Measurements from ENCODE around the gene BAZ2B.

BAZ2B gene

DNA sequence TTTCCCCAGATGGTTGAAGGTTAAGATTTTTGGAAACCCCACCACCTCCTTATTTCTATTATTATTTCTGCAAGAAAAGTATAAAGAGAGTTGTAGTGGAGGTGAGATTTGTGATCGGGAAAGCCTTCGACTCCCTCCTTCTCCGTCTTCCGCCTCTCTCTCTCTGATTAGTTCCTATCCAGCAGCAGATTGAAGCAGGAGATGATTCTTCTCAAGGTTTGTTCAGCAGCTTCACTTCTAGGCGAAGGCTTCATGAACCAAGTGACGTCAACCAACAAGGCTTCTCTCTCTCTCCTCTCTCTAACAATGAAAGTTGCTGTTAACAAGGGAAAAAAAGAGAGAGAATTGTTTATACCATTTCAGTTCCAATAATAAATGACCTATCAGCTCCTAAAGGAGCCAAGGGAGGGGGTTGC is at the start of gene BAZ2B:
Gene BAZ2B (minus strand): TSS at position 263 of the 416 bp plus-strand sequence. CDS start 137,829 bp downstream, outside the sequence.
- Histone ChIP-seq H3K9me3 (no peaks in the 10 kb centered on the region), H3K27me3 (ENCODE audit: low read depth) (no peaks in the 10 kb centered on the region), H3K36me3 (replicated peaks) (no peaks in the 10 kb centered on the region), H3K4me1 (peaks cover 31% of the 10 kb centered on the region), H3K4me3 (peak within 1 kb of the TSS; percentile 64)
- peak; percentile 63 to 94 for DNase-seq (ENCODE audit: low spot score in 2 of 2)
- in situ Hi-C loops (cut with MboI; ENCODE audit: low sequenced_read_pairs): no loop called here

- in situ Hi-C loops (cut with MboI; ENCODE audit: low sequenced_read_pairs): no loop called here
- Histone ChIP-seq H3K36me3 (replicated peaks) (no peaks in the 10 kb centered on the region), H3K27me3 (ENCODE audit: low read depth) (0 out of 2 replicates have a peak, but pooled peaks cover 2% of the 10 kb centered on the region), H3K9me3 (no peaks in the 10 kb centered on the region), H3K4me1 (peaks cover 9% of the 10 kb centered on the region), H3K4me3 (no peak overlapping the region)
- no peak for DNase-seq (ENCODE audit: low spot score in 2 of 2)
These were observed 44.9 kb upstream of the BAZ2B start for GRCh38 chr2:159661286-159661685.

DNA sequence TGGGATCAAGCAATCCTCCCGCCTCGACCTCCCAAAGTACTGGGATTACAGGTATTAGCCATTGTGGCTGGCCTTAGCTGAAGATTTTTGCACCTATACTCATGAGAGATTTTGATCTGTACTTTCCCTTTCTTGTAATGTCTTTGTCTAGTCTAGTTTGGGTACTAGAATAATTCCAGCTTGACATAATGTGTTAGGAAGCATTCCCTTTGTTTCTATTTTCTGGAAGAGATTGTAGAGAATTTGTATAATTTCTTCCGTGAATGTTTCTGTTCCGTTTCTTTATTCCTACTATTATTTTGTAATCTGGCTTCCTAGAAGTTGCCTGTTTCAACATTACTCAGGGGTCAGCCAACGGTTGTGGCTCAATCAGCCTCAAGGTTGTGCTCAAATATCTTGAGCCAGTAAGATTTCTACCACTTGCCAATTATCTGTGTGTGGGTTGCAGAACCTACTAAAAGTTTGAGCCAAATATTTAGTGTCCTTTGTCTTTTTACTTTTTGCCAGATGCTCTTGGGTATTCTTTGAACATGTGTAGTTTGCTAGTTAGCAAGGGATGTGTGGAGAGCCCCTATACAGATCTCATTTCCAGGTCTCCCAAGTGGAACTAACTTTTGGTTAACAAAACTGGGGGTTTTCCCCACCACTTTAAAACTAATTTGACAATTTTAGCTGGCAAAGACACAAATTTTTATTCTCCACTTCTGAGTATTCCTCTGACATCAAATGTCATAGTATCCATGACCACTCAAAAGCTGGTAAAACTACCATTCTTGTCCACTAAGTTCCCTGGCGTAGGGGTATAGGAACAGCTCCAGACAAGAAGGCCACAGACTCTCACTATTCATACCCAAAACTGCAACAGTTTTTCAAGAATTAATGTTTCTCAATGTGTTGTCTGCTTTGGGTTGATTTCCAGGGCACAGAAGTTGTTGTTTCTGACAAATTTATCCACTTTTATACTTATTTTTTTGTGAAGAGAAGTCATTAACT is 42.8 kb upstream of the BAZ2B start:
- Histone ChIP-seq H3K36me3 (replicated peaks) (no peaks in the 10 kb centered on the region), H3K27me3 (ENCODE audit: low read depth) (0 out of 2 replicates have a peak, but pooled peaks cover 2% of the 10 kb centered on the region), H3K4me3 (no peak overlapping the region), H3K4me1 (peaks cover 11% of the 10 kb centered on the region), H3K9me3 (no peaks in the 10 kb centered on the region)
- no peak for DNase-seq (ENCODE audit: low spot score in 2 of 2)
- in situ Hi-C loops (cut with MboI; ENCODE audit: low sequenced_read_pairs): no loop called here

- Histone ChIP-seq H3K9me3 (no peaks in the 10 kb centered on the region), H3K27me3 (ENCODE audit: low read depth) (no peaks in the 10 kb centered on the region), H3K4me3 (no peak overlapping the region), H3K4me1 (peaks cover 11% of the 10 kb centered on the region), H3K36me3 (replicated peaks) (no peaks in the 10 kb centered on the region)
- in situ Hi-C loops (cut with MboI; ENCODE audit: low sequenced_read_pairs): no loop called here
- DNase-seq (ENCODE audit: low spot score in 2 of 2): no peak
These were observed 37.6 kb upstream of the BAZ2B start for GRCh38 chr2:159653962-159654361.

DNA sequence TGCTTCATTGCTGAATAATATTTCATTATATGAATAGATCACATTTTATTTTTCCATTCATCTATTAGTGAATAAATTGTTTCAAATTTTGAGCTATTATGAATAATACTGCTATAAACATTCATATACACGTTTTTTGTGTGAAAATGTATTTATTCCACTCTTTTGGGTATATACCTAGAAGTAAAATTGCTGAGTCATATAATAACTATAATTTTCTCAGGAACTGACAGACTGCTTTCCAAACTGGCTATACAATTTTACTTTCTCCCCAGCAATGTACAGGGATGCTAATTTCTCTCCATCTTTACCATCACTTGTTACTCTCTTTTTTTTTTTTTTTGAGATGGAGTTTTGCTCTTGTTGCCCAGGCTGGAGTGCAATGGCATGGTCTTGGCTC is 35.5 kb upstream of the BAZ2B start:
- DNase-seq (ENCODE audit: low spot score in 2 of 2): no peak
- no peaks in the 10 kb centered on the region for H3K36me3 ChIP-seq (replicated peaks)
- H3K4me3 ChIP-seq: no peak overlapping the region
- in situ Hi-C loops (cut with MboI; ENCODE audit: low sequenced_read_pairs): no loop called here
- peaks cover 6% of the 10 kb centered on the region for H3K4me1 ChIP-seq
- no peaks in the 10 kb centered on the region for H3K9me3 ChIP-seq
- H3K27me3 ChIP-seq (ENCODE audit: low read depth): no peaks in the 10 kb centered on the region

GRCh38 chr2:159650574-159650973 is 34.2 kb upstream of the BAZ2B start:
- Histone ChIP-seq H3K4me1 (no peaks in the 10 kb centered on the region), H3K27me3 (ENCODE audit: low read depth) (no peaks in the 10 kb centered on the region), H3K36me3 (replicated peaks) (no peaks in the 10 kb centered on the region), H3K9me3 (no peaks in the 10 kb centered on the region), H3K4me3 (no peak overlapping the region)
- DNase-seq (ENCODE audit: low spot score in 2 of 2): no peak
- in situ Hi-C loops (cut with MboI; ENCODE audit: low sequenced_read_pairs): no loop called here

DNA sequence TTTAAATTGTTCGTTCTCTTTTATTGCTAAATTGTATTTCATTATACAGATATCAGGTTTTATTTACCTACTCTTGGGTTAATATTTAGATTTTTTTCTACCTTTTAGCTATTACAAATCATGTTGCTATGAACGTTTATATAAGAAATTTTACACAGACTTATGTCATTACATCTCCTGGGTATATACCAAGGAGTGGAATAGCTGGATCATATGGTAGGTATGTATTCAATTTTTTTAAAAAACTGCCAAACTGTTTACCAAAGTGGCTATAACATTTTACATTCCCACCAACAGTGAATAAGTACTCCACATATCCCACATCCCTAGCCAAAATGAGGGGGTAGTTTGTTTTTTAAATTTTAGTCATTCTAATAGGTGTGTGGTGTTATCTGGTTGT is 32.3 kb upstream of the BAZ2B start:
- H3K27me3 ChIP-seq (ENCODE audit: low read depth): no peaks in the 10 kb centered on the region
- no peak for DNase-seq (ENCODE audit: low spot score in 2 of 2)
- H3K36me3 ChIP-seq (replicated peaks): no peaks in the 10 kb centered on the region
- in situ Hi-C loops (cut with MboI; ENCODE audit: low sequenced_read_pairs): no loop called here
- H3K4me1 ChIP-seq: no peaks in the 10 kb centered on the region
- no peaks in the 10 kb centered on the region for H3K9me3 ChIP-seq
- H3K4me3 ChIP-seq: no peak overlapping the region

GRCh38 chr2:159647667-159648066 is 31.3 kb upstream of the BAZ2B start:
- no peaks in the 10 kb centered on the region for H3K9me3 ChIP-seq
- in situ Hi-C loops (cut with MboI; ENCODE audit: low sequenced_read_pairs): no loop called here

DNA sequence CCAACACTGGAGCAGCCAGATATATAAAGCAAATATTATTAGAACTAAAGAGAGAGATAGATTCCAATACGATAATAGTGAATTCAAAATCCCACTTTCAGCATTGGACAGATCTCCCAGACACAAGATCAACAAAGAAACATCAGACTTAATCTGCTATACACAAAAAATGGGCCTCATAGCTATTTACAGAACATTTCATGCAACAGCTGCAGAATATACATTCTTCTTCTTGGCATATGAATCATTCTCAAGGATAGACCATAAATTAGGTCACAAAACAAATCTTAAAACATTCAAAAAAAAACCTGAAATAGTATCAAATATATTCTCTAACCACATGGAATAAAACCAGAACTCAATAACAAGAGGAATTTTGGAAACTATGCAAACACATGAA is 23.8 kb upstream of the BAZ2B start:
- Histone ChIP-seq H3K27me3 (ENCODE audit: low read depth) (no peaks in the 10 kb centered on the region), H3K4me3 (no peak overlapping the region), H3K4me1 (no peaks in the 10 kb centered on the region; the same call in 1 of the 2 replicates), H3K9me3 (no peaks in the 10 kb centered on the region), H3K36me3 (replicated peaks) (no peaks in the 10 kb centered on the region)
- in situ Hi-C loops (cut with MboI; ENCODE audit: low sequenced_read_pairs): no loop called here
- DNase-seq (ENCODE audit: low spot score in 2 of 2): no peak

More at GRCh38 chr2:159647667-159648066, 31.3 kb upstream of the BAZ2B start:
- Histone ChIP-seq H3K4me1 (no peaks in the 10 kb centered on the region), H3K4me3 (no peak overlapping the region), H3K27me3 (ENCODE audit: low read depth) (no peaks in the 10 kb centered on the region), H3K36me3 (replicated peaks) (no peaks in the 10 kb centered on the region)
- no peak for DNase-seq (ENCODE audit: low spot score in 2 of 2)

GRCh38 chr2:159639712-159640111 is 23.4 kb upstream of the BAZ2B start:
- no peaks in the 10 kb centered on the region; the same call in 1 of the 2 replicates for H3K4me1 ChIP-seq
- no peaks in the 10 kb centered on the region for H3K27me3 ChIP-seq (ENCODE audit: low read depth)
- DNase-seq (ENCODE audit: low spot score in 2 of 2): no peak
- H3K4me3 ChIP-seq: no peak overlapping the region
- no peaks in the 10 kb centered on the region for H3K36me3 ChIP-seq (replicated peaks)
- H3K9me3 ChIP-seq: no peaks in the 10 kb centered on the region
- in situ Hi-C loops (cut with MboI; ENCODE audit: low sequenced_read_pairs): no loop called here

DNA sequence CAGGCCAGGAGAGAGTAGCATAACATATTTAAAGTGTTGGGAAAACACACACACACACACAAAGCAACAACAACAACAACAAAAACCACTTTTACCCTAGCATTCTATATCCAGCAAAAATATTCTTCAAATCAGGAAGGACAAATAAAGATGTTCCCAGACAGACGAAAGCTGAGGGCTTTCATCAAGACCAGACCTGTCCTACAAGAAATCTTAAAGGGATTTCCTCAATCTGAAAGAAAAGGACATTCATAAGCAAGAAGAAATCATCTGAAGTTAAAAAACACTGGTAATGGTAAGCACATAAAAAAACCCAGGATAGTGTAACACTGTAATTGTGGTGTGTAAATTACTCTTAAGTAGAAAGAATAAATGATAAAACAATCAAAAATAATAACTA is 22.7 kb upstream of the BAZ2B start:
- Histone ChIP-seq H3K4me3 (no peak overlapping the region), H3K9me3 (no peaks in the 10 kb centered on the region), H3K36me3 (replicated peaks) (no peaks in the 10 kb centered on the region), H3K4me1 (peaks cover 5% of the 10 kb centered on the region), H3K27me3 (ENCODE audit: low read depth) (no peaks in the 10 kb centered on the region)
- no peak for DNase-seq (ENCODE audit: low spot score in 2 of 2)
- in situ Hi-C loops (cut with MboI; ENCODE audit: low sequenced_read_pairs): no loop called here

DNA sequence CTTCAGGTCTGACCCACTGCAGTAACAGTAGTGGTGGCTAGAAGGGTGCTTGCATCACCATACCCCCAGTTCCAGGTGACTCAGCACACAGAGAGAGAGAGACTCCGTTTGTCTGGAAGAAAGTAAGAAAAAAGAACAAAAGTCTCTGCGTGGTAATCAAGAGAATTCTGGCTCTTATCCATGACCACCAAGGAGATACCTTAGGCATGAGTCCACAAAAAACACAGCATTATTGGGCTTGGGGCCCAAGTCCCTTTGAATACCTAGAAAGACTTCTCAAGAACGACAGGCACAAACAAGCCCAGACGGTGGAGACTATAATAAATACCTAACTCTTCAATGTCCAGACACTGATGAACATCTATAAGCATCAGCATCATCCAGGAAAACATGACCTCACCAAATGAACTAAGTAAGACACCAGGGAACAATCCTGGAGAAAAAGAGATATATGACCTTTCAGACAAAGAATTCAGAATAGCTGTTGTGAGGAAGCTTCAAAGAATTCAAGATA is 21.7 kb upstream of the BAZ2B start:
- in situ Hi-C loops (cut with MboI; ENCODE audit: low sequenced_read_pairs): no loop called here
- no peaks in the 10 kb centered on the region for H3K9me3 ChIP-seq
- no peaks in the 10 kb centered on the region for H3K36me3 ChIP-seq (replicated peaks)
- H3K4me1 ChIP-seq: peaks cover 7% of the 10 kb centered on the region
- no peaks in the 10 kb centered on the region for H3K27me3 ChIP-seq (ENCODE audit: low read depth)
- no peak for DNase-seq (ENCODE audit: low spot score in 2 of 2)
- no peak overlapping the region for H3K4me3 ChIP-seq

DNA sequence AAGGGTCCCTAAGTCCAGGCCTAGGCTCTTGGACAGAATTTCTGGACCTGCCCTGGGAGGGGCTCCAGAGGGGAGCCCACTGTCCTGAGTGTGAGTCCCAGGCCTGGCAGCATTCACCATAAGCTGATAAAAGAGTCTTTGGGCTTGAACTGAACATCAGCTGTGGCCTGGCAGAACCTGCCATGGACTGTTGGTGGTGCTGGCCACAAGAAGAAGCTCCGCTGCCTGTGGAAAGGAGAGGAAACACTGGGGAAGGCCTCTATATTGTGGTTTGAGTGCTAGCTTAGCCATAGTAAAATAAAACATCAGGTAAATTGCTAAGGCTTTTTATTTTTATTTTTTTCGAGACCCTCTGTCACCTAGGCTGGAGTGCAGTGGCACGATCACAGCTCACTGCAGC is 20.9 kb upstream of the BAZ2B start:
- Histone ChIP-seq H3K9me3 (no peaks in the 10 kb centered on the region), H3K36me3 (replicated peaks) (no peaks in the 10 kb centered on the region), H3K27me3 (ENCODE audit: low read depth) (no peaks in the 10 kb centered on the region), H3K4me3 (no peak overlapping the region), H3K4me1 (peaks cover 7% of the 10 kb centered on the region)
- DNase-seq (ENCODE audit: low spot score in 2 of 2): no peak
- in situ Hi-C loops (cut with MboI; ENCODE audit: low sequenced_read_pairs): no loop called here

Data from HAP-1 (cell line).